Measurements from ENCODE around the gene PRSS56. TPM values are rescaled to one million over a fixed set of nuclear protein-coding genes. Genes with fewer than 3 reads are reported as not detected.

PRSS56 gene
- total and polyA plus RNA-seq, 7 donors: 0.82 to 5.0 (median 2.4) TPM

GRCh38 chr2:232506709-232507108, 13.5 kb upstream of the PRSS56 start:
- no peak for ATAC-seq
- intact Hi-C loops (cut with DNase I): no loop called here
- no peak overlapping the region for H3K4me3 ChIP-seq
- TF ChIP-seq, protein P1, sequence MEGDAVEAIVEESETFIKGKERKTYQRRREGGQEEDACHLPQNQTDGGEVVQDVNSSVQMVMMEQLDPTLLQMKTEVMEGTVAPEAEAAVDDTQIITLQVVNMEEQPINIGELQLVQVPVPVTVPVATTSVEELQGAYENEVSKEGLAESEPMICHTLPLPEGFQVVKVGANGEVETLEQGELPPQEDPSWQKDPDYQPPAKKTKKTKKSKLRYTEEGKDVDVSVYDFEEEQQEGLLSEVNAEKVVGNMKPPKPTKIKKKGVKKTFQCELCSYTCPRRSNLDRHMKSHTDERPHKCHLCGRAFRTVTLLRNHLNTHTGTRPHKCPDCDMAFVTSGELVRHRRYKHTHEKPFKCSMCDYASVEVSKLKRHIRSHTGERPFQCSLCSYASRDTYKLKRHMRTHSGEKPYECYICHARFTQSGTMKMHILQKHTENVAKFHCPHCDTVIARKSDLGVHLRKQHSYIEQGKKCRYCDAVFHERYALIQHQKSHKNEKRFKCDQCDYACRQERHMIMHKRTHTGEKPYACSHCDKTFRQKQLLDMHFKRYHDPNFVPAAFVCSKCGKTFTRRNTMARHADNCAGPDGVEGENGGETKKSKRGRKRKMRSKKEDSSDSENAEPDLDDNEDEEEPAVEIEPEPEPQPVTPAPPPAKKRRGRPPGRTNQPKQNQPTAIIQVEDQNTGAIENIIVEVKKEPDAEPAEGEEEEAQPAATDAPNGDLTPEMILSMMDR (IDR thresholded peaks at IDR 0.05): no peak
- WGBS, 3 donors: 79 to 89% (median 83%) methylated on average over 4 of the region's 4 CpGs
- H3K4me1 ChIP-seq: no peaks in the 10 kb centered on the region
- no peaks in the 10 kb centered on the region for H3K9me3 ChIP-seq
- no peak overlapping the region for H3K27ac ChIP-seq
- no peaks in the 10 kb centered on the region for H3K27me3 ChIP-seq (ENCODE audit: insufficient read depth in 3 of 3, low read length in 2 of 3)
- H3K36me3 ChIP-seq (ENCODE audit: insufficient read depth in 1 of 2, low read depth in 1 of 2): no peaks in the 10 kb centered on the region
- DNase-seq: no peak

GRCh38 chr2:232508251-232508650, 11.9 kb upstream of the PRSS56 start:
- Histone ChIP-seq H3K36me3 (ENCODE audit: insufficient read depth in 1 of 2, low read depth in 1 of 2) (no peaks in the 10 kb centered on the region), H3K27ac (no peak overlapping the region), H3K27me3 (ENCODE audit: insufficient read depth in 3 of 3, low read length in 2 of 3) (no peaks in the 10 kb centered on the region), H3K4me3 (no peak overlapping the region), H3K9me3 (no peaks in the 10 kb centered on the region), H3K4me1 (no peaks in the 10 kb centered on the region)
- TF ChIP-seq, protein P1 (IDR thresholded peaks at IDR 0.05): no peak
- WGBS, 3 donors: 84 to 87% (median 84%) methylated on average over 6 to 7 of the region's 7 CpGs
- DNase-seq (no peak), ATAC-seq (no peak)
- intact Hi-C loops (cut with DNase I): no loop called here

DNA sequence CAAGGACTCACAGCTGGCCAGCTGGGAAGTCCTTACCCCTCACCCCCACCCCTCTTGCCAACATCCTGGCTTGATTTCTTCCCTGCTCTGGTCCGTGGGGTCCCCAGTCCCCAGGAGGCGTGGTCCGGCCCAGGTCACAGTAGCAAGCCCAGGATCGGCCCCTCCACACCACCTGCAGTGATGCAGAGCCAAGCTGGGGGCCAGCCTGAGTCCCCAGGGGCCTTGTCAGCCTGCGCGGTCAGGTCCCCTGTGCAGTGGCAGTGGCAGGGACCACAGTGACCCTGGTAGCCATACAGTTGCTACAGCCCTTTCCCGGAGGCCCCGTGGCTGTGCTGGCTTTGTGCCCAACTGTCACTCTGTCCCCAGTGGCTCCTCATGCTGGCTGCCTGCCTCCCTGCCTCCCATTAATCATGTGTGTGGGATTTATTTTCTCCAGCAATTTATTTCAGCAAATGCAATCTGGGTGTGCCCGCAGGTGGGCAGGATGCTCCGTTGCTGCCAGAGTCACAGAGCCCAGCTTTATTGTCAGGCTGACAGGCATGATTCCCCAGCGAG, 8.8 kb upstream of the PRSS56 start:
- H3K27ac ChIP-seq: no peak overlapping the region
- peak in 1 of 2 donors; percentile 76 for DNase-seq
- TF ChIP-seq, protein P1 (IDR thresholded peaks at IDR 0.05): no peak
- intact Hi-C loops (cut with DNase I): loop anchor here in 1 of 2 donors (10.0 kb wide), 1 partner anchor 587 kb away; the partner anchor contains the start of gene NPPC
- no peaks in the 10 kb centered on the region for H3K9me3 ChIP-seq
- peaks cover 13% of the 10 kb centered on the region for H3K4me1 ChIP-seq
- 31 to 48% (median 32%) methylated on average over 9 to 11 of the region's 11 CpGs for WGBS, 3 donors
- peak; percentile 56 to 86 (median 74) for ATAC-seq
- no peak overlapping the region for H3K4me3 ChIP-seq
- H3K27me3 ChIP-seq (ENCODE audit: insufficient read depth in 3 of 3, low read length in 2 of 3): no peaks in the 10 kb centered on the region
- no peaks in the 10 kb centered on the region for H3K36me3 ChIP-seq (ENCODE audit: insufficient read depth in 1 of 2, low read depth in 1 of 2)

DNA sequence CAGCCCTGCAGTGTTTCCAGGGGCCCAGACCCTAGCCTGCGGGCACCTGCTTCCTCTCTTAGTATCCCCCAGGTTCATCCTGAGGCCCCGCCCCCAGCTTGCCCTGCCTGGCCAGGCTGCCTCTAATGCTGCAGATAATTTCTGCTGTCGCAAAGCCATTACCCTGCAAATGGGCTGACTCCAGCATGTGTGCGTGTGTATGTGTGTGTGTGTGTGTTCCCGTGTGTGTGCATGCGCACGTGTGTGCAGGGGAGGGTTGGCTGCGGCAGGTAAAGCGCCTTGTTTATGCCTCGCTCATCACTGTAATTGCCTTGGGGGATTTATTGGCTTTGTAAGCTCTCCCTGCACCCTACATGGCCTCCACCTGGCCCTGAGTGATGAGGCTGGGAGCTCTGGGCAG, 7.6 kb upstream of the PRSS56 start:
- Histone ChIP-seq H3K4me3 (no peak overlapping the region), H3K4me1 (peaks cover 13% of the 10 kb centered on the region), H3K27ac (no peak overlapping the region), H3K27me3 (ENCODE audit: insufficient read depth in 3 of 3, low read length in 2 of 3) (no peaks in the 10 kb centered on the region), H3K36me3 (ENCODE audit: insufficient read depth in 1 of 2, low read depth in 1 of 2) (no peaks in the 10 kb centered on the region), H3K9me3 (no peaks in the 10 kb centered on the region)
- DNase-seq (no peak), ATAC-seq (no peak)
- TF ChIP-seq, protein P1 (IDR thresholded peaks at IDR 0.05): no peak
- intact Hi-C loops (cut with DNase I): loop anchor here in 1 of 2 donors (10.0 kb wide), 1 partner anchor 588 kb away; the partner anchor contains the start of gene NPPC
- WGBS, 3 donors: 70 to 76% (median 73%) methylated on average over 10 of the region's 10 CpGs

GRCh38 chr2:232513353-232513752, 6.8 kb upstream of the PRSS56 start:
- no peak overlapping the region for H3K4me3 ChIP-seq
- intact Hi-C loops (cut with DNase I): loop anchor here in 1 of 2 donors (10.0 kb wide), 1 partner anchor 589 kb away; the partner anchor contains the start of gene NPPC
- DNase-seq (no peak), ATAC-seq (no peak)
- no peak overlapping the region for H3K27ac ChIP-seq
- peaks cover 13% of the 10 kb centered on the region for H3K4me1 ChIP-seq
- H3K36me3 ChIP-seq (ENCODE audit: insufficient read depth in 1 of 2, low read depth in 1 of 2): no peaks in the 10 kb centered on the region
- TF ChIP-seq, protein P1 (IDR thresholded peaks at IDR 0.05): no peak
- H3K27me3 ChIP-seq (ENCODE audit: insufficient read depth in 3 of 3, low read length in 2 of 3): no peaks in the 10 kb centered on the region
- WGBS, 3 donors: 78 to 84% (median 82%) methylated on average over 5 of the region's 5 CpGs
- H3K9me3 ChIP-seq: no peaks in the 10 kb centered on the region

All from psoas muscle (tissue), 8 donors.